ENCODE measurements around the gene FOXP1. TPM values are rescaled to one million over a fixed set of nuclear protein-coding genes. Genes with fewer than 3 reads are reported as not detected.

The FOXP1 gene
- total RNA-seq, 2 experiments from 2014 or later: 203 to 205 TPM

- H3K9me3 Mint-ChIP-seq: no peaks in the 10 kb centered on the region
- peaks cover 4% of the 10 kb centered on the region for H3K27me3 Mint-ChIP-seq
- DNase-seq: no peak
- peaks cover 45% of the 10 kb centered on the region for H3K36me3 Mint-ChIP-seq
- peak overlapping the region; percentile 97 for H3K4me3 Mint-ChIP-seq
- peaks cover 65% of the 10 kb centered on the region for H3K4me1 Mint-ChIP-seq
- peak overlapping the region; percentile 100 for H3K27ac Mint-ChIP-seq
Measured at GRCh38 chr3:71305231-71306206, 278.0 kb downstream of the FOXP1 start.

DNA sequence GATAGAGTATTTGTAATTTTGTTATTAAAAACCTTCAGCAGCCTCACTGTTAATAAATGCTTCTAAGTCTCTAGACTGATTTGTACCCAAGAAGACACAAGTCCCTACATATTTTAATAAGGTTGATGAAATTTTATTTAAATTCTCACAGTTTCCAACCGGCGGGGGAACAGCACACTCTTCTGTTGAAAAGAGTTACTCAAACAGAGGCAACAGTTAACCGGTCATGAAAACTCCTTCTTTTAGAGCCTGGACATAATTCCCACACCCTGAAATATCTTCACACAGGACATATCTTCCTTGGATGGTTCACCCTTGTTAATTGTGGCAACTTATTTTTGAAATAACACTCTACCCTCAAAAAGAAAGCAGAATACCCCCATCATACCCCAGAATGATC lies 278.8 kb downstream of the FOXP1 start:
- peak overlapping the region; percentile 97 for H3K4me3 Mint-ChIP-seq
- H3K27me3 Mint-ChIP-seq: peaks cover 4% of the 10 kb centered on the region
- no peak for DNase-seq
- peak overlapping the region; percentile 100 for H3K27ac Mint-ChIP-seq
- H3K36me3 Mint-ChIP-seq: peaks cover 48% of the 10 kb centered on the region
- H3K9me3 Mint-ChIP-seq: no peaks in the 10 kb centered on the region
- H3K4me1 Mint-ChIP-seq: peaks cover 65% of the 10 kb centered on the region

- H3K9me3 Mint-ChIP-seq: no peaks in the 10 kb centered on the region
- H3K4me3 Mint-ChIP-seq: peak overlapping the region; percentile 97
- peak overlapping the region; percentile 100 for H3K27ac Mint-ChIP-seq
- H3K27me3 Mint-ChIP-seq: peaks cover 4% of the 10 kb centered on the region
- peaks cover 50% of the 10 kb centered on the region for H3K36me3 Mint-ChIP-seq
- DNase-seq: no peak
- H3K4me1 Mint-ChIP-seq: peaks cover 65% of the 10 kb centered on the region
Measured at GRCh38 chr3:71304247-71304646, 279.3 kb downstream of the FOXP1 start.

DNA sequence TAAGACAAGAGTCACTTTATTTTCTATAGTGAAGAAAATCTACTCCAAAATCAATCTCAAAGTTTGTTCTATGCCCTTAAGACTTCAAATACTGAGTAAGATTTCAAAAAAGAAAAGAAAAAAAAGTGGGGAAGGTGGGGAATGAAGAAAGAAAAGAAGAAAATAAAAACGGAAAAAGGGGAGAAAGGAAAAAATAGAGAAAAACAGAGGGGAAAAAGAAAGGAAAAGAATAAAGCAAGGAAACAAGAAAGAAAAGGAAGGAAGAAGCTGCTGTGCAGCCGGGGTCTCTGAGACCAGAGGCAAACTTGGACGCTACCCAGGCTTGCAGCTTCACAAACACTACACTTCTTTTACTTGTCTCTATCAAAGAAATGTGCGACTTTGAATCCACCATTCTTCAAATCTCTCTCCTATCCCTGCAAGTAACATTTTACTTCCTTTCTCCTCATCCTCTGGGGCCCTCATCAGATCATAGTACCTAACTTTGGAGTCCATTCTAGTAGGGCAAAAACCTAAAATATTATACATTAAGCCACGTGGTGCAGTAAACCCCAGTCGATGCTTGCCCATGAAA lies 279.8 kb downstream of the FOXP1 start:
- peaks cover 4% of the 10 kb centered on the region for H3K27me3 Mint-ChIP-seq
- DNase-seq: no peak
- no peaks in the 10 kb centered on the region for H3K9me3 Mint-ChIP-seq
- peaks cover 54% of the 10 kb centered on the region for H3K36me3 Mint-ChIP-seq
- peak overlapping the region; percentile 97 for H3K4me3 Mint-ChIP-seq
- peak overlapping the region; percentile 100 for H3K27ac Mint-ChIP-seq
- peaks cover 65% of the 10 kb centered on the region for H3K4me1 Mint-ChIP-seq

DNA sequence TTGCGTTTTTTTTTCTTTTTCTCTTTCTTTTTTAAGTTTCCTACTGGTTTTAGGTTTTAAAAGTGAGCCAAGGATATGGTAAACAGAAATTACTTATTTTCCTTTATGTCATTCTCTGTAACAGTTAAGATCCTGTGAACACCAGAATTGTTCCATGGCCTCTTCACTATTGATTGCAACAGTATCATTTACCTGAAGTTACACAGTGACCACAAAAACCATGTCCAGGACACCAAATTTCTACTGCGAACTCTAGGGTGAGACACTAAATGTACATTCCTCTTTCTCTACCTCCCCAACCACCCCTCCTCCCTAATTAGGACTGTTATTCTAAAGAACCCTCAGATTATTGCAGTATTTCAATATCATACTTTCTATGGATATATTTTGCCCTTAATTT lies 280.9 kb downstream of the FOXP1 start:
- H3K4me3 Mint-ChIP-seq: peak overlapping the region; percentile 97
- no peaks in the 10 kb centered on the region for H3K9me3 Mint-ChIP-seq
- H3K36me3 Mint-ChIP-seq: peaks cover 64% of the 10 kb centered on the region
- peaks cover 4% of the 10 kb centered on the region for H3K27me3 Mint-ChIP-seq
- H3K4me1 Mint-ChIP-seq: peaks cover 66% of the 10 kb centered on the region
- peak overlapping the region; percentile 100 for H3K27ac Mint-ChIP-seq
- DNase-seq: no peak

- Mint-ChIP-seq H3K36me3 (peaks cover 79% of the 10 kb centered on the region), H3K4me1 (peaks cover 68% of the 10 kb centered on the region), H3K27me3 (peaks cover 4% of the 10 kb centered on the region), H3K27ac (peak overlapping the region; percentile 100), H3K9me3 (no peaks in the 10 kb centered on the region), H3K4me3 (peak overlapping the region; percentile 97)
- no peak for DNase-seq
Measured at GRCh38 chr3:71300951-71301393, 282.6 kb downstream of the FOXP1 start.

DNA sequence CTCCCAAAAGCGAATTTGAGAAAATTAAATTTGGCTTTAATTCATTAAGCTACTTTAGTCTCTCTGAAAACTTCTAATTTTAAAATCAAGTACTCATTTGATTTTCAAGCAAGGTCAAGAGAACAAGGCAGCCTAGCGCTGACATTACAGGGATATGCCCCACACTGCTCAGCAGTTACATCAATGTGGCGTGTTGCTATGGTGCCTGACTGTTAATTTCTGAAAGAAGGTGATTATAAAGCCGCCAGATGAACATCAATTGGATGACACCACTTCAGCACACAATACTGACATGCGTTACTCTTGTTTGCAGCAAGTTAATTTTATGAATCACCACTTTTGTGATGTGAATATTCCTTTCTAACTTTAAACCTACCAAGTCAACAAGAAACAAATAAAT lies 284.4 kb downstream of the FOXP1 start:
- H3K27me3 Mint-ChIP-seq: peaks cover 4% of the 10 kb centered on the region
- H3K4me3 Mint-ChIP-seq: peak overlapping the region; percentile 57
- peak overlapping the region; percentile 100 for H3K27ac Mint-ChIP-seq
- peaks cover 81% of the 10 kb centered on the region for H3K36me3 Mint-ChIP-seq
- H3K4me1 Mint-ChIP-seq: peaks cover 85% of the 10 kb centered on the region
- peak; percentile 52 for DNase-seq
- peaks cover 2% of the 10 kb centered on the region for H3K9me3 Mint-ChIP-seq

GRCh38 chr3:71294919-71295318 lies 288.6 kb downstream of the FOXP1 start:
- Mint-ChIP-seq H3K4me1 (peaks cover 84% of the 10 kb centered on the region), H3K27ac (peak overlapping the region; percentile 100), H3K36me3 (peaks cover 83% of the 10 kb centered on the region), H3K9me3 (peaks cover 9% of the 10 kb centered on the region), H3K27me3 (no peaks in the 10 kb centered on the region), H3K4me3 (no peak overlapping the region)
- DNase-seq: no peak

DNA sequence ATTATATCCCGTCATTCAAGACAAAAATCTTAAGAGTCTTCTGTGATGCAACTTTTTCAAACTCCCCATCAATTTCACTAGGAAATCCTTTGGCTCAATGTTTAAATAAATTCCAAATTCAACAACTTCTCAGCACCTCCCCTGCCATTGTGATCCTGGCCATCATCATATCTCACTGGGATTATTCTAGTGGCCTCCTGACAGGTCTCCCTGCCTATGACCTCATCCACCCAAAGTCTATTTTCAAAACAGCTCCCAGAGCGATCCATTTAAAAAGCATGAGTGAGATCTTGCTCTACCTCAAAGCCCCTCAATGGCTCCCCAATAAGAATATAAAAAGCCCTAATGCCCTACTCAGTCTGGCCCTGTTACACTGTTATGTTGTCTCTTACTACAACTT lies 293.2 kb downstream of the FOXP1 start:
- peak overlapping the region; percentile 30 for H3K27ac Mint-ChIP-seq
- no peak for DNase-seq
- peaks cover 68% of the 10 kb centered on the region for H3K4me1 Mint-ChIP-seq
- H3K4me3 Mint-ChIP-seq: no peak overlapping the region
- no peaks in the 10 kb centered on the region for H3K27me3 Mint-ChIP-seq
- H3K9me3 Mint-ChIP-seq: peaks cover 12% of the 10 kb centered on the region
- peaks cover 64% of the 10 kb centered on the region for H3K36me3 Mint-ChIP-seq

DNA sequence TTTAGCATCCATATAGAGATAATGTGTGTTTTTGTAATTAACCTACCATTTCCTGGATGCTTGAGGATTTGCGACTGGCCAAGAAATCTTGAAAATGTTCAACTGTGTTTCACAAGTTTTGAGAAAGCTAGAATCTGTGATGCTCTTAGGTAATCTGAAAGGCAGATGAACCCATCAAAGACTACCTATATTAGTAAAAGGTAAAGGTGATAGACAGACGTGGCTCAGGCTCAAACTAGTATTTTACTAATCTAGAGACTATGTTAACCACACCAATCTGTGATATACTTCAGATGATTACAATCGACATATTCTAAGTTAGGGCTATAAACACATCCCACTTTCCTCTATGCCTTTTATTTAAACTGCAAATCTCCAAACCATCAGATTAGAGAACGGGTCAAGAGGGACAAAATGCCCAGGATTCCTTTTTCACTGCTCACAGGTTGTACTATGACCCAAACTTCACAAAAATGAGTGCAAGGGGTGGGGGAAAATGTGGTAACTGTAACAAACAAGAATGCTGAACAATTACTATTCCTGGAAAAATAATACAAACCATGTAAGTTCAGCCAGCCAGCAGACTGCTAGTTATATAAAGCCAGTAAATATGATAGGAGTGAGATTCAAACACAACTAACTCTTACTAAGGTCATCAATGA lies 295.1 kb downstream of the FOXP1 start:
- peaks cover 68% of the 10 kb centered on the region for H3K4me1 Mint-ChIP-seq
- H3K27me3 Mint-ChIP-seq: no peaks in the 10 kb centered on the region
- no peak overlapping the region for H3K4me3 Mint-ChIP-seq
- no peak for DNase-seq
- peaks cover 11% of the 10 kb centered on the region for H3K9me3 Mint-ChIP-seq
- H3K27ac Mint-ChIP-seq: peak overlapping the region; percentile 66
- H3K36me3 Mint-ChIP-seq: peaks cover 64% of the 10 kb centered on the region

DNA sequence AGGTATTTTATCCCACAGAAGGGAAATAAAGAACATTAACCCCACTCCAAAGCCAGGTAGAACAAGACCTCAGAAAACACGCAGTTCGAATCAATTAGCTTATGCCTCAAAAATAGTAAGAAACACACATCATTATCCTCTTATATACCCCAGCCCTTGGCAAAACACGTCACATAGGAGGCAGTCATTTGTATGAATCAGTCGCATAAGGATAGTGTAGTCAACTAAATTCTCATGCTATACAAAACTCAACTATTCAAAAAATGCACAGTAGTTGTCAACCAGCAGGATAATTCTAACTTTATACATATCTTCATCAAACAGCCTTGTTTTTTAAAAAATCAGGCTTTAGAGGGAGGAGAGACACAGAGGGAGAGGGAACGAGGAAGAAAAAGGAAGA lies 298.4 kb downstream of the FOXP1 start:
- Mint-ChIP-seq H3K9me3 (peaks cover 7% of the 10 kb centered on the region), H3K4me1 (peaks cover 61% of the 10 kb centered on the region), H3K36me3 (peaks cover 56% of the 10 kb centered on the region), H3K27ac (peak overlapping the region; percentile 22), H3K4me3 (no peak overlapping the region), H3K27me3 (no peaks in the 10 kb centered on the region)
- no peak for DNase-seq

DNA sequence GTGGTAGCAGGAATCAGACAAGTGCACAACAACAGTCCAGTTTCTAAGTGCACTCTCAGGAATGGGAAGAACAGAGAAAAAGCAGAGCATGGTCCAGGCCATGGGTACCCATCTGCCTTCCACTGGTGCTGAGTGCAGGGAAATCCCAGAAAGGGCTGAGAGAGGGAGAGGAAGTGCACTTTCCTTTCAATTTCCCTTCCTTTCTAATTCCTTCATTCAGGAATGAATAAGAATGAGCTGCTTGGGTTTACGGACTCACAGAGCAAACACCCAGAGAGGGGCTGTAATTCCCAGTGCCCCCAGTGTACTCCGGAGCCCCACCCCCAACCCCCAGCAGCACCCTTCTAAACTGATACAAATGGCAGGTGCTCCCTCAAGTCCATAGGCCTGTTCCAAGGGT lies 300.6 kb downstream of the FOXP1 start:
- H3K4me3 Mint-ChIP-seq: no peak overlapping the region

GRCh38 chr3:71281280-71281679 lies 302.2 kb downstream of the FOXP1 start:
- Mint-ChIP-seq H3K36me3 (peaks cover 46% of the 10 kb centered on the region), H3K9me3 (no peaks in the 10 kb centered on the region), H3K27me3 (no peaks in the 10 kb centered on the region), H3K4me1 (peaks cover 55% of the 10 kb centered on the region), H3K27ac (peak overlapping the region; percentile 57), H3K4me3 (no peak overlapping the region)
- no peak for DNase-seq

More for the DNA sequence above, 300.6 kb downstream of the FOXP1 start:
- H3K36me3 Mint-ChIP-seq: peaks cover 44% of the 10 kb centered on the region
- no peaks in the 10 kb centered on the region for H3K27me3 Mint-ChIP-seq
- DNase-seq: no peak
- peaks cover 50% of the 10 kb centered on the region for H3K4me1 Mint-ChIP-seq
- peak overlapping the region; percentile 40 for H3K27ac Mint-ChIP-seq
- H3K9me3 Mint-ChIP-seq: no peaks in the 10 kb centered on the region

DNA sequence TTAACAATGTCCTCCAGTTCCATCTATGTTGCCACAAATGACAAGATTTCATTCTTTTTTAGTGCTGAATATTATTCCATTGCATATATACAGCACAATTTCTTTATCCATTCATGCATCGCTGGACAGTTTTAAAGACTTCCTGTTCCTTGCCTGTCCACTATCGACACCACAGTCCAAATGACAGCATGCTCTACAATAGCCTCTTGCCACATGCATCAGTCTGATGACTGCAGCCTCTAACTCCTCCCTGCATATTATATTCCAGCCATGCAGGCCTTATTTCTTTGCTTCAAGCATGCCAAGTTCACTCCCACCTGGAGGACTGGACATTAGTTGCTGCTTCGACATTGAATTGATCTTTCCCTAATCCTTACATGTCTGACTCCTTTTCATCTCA lies 306.2 kb downstream of the FOXP1 start:
- Mint-ChIP-seq H3K4me1 (peaks cover 56% of the 10 kb centered on the region), H3K4me3 (no peak overlapping the region), H3K36me3 (peaks cover 51% of the 10 kb centered on the region), H3K9me3 (peaks cover 1% of the 10 kb centered on the region), H3K27ac (peak overlapping the region; percentile 46), H3K27me3 (no peaks in the 10 kb centered on the region)
- no peak for DNase-seq

DNA sequence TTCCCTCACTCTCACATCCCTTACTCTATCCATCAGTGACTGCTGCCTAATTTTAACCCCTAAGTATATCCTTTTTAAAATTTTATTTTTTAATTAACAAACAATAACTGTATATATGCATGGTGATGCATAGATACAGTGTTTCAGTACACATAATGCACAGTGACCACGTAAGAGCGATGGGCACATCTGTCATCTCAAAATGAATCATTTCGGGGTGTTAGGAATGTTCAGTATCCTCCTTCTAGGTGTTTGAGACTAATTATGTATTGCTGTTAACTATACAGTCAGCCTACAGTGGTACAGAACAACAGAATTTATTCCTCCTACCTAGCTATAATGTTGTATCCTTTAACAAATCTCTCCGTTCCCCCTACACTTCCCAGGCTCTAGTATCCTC lies 307.0 kb downstream of the FOXP1 start:
- H3K4me3 Mint-ChIP-seq: no peak overlapping the region
- no peaks in the 10 kb centered on the region for H3K27me3 Mint-ChIP-seq
- peaks cover 1% of the 10 kb centered on the region for H3K9me3 Mint-ChIP-seq
- H3K36me3 Mint-ChIP-seq: peaks cover 52% of the 10 kb centered on the region
- no peak overlapping the region for H3K27ac Mint-ChIP-seq
- peaks cover 58% of the 10 kb centered on the region for H3K4me1 Mint-ChIP-seq
- no peak for DNase-seq

All from activated naive CD8-positive, alpha-beta T cell treated with anti-CD3 and anti-CD28 coated beads for 36 hours (primary cell).